ENCODE measurements around the gene FBXO46.
A peak's percentile ranks its signal among the peaks of the same experiment; 100 is the strongest.
"Not testable (repeated sequence)": the region's sequence is repeated elsewhere in the genome, so short reads cannot be mapped to it uniquely, and the experiment has no call there.

Gene FBXO46

DNA sequence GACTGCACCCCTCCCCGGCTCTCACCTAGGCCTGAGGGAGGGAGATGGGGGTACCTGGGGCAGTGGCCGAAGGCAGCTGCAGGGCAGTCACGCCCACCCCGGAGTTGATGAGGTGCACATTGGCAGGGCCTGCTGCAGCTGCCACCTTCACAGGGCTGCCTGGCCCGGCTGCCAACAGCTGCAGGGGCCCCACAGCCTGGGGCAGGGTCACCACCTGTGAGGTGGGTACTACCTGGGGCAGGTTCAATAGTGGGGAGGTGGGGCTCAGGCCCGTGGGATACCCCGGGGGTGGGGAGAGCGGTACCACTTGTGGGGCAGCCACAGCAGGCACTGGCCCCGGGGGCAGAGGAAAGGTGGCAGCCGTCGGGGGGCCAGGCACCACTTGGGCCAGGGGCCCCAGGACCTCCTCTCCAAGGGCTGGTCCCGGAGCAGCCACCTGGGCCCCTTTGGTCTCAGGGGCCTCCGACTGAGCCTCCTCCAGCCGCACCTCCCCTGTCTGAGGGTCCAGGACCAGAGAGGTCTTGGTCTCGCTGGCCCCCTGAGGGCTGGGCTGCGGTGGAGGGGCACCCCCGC is 35.7 kb upstream of the FBXO46 start:
- no peak for DNase-seq

DNA sequence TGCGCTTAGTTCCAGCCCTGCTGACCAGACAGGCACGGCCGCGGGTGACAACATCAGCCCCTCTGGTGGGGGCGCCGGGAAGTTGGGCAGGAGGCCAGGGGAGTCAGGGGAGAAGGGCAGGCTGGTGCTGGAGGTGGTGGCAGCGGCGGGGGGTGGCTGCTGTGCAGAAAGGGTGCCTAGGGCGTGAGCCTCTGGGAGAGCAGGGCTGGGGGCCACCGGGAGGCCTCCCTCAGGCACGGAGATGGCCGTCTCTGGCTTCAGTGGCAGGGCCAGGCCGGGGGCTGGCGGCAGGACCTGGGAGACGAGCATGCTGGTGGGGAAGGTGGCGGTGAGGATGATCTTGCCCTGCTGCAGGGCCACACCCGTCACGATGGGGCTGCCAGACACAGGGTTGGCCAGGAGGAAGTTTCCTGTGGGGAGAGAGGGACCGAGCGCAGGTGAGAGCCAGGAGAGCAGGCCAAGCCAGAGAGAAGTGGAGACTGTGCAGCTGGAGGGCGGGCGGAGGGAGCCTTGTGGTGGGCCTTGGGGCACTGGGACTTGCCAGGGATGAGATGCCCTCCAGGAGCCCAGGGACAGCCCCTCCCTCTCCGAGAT is 35.1 kb upstream of the FBXO46 start:
- DNase-seq, result no peak

GRCh38 chr19:45764945-45765701 is 34.4 kb upstream of the FBXO46 start:
- DNase-seq, result no peak

DNA sequence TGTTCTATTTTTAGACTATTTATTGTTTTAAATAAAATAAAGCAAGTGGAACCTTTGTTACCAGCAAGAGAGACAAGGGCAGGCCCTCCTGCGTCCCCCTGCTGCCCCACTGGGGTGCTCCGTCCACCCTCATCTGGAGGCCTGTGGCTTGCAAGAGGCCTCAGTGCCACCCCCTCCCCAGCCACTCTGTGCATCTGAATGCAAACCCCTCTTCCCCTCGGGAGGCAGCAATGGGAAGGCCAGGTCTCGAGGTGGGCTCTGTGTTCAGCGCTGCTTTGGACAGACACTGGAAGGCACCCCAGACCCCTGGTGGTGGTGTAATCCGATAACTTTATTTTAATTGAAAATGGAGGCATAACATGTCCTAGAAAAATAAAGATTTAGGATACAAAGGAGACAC is 33.8 kb upstream of the FBXO46 start:
- no peak for DNase-seq

GRCh38 chr19:45763691-45764294 is 33.1 kb upstream of the FBXO46 start:
- DNase-seq, result no peak

GRCh38 chr19:45762870-45763631 is 32.4 kb upstream of the FBXO46 start:
- no peak for DNase-seq

GRCh38 chr19:45761714-45762113 is 31.0 kb upstream of the FBXO46 start:
- no peak for DNase-seq

DNA sequence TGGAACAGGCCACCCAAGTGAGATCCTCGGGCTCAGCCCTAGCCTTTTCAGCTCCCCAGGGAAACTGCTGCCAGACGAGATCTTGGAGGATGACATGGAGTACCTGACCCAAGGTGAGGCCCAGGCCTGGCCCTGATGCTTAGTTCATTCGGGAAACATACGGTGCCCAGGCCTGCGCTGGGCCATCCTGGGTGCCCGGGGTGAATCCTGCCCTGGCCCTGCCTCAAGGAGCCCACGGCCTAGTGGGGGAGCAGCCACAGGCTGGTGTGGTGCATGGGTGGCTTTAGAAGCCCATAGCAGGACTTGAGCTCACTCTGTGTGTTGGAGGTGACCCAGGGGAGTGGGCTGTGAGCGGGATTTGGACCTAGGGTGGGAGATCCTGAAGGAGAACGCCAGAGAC is 28.2 kb upstream of the FBXO46 start:
- no peak for DNase-seq

GRCh38 chr19:45757695-45758094 is 27.0 kb upstream of the FBXO46 start:
- DNase-seq, result no peak

DNA sequence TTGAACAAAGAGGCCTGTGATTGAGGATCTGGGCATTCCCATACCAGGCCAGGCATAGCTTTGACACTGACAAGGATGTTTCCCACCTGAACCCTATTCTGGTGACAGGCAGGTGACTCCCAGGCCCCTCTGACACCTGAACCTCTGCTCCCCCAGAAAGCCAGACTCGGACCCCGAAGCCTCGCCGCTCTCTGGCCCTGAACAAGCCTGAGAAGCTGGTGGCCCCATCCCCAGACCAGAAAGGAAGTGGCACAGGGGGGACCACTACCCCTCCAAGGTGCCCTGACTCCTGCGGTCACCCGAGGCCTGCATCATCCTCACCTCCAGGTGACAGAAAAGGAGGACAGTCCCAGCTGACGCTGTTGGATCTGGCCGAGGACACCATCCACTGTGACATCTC is 23.6 kb upstream of the FBXO46 start:
- no peak for DNase-seq

DNA sequence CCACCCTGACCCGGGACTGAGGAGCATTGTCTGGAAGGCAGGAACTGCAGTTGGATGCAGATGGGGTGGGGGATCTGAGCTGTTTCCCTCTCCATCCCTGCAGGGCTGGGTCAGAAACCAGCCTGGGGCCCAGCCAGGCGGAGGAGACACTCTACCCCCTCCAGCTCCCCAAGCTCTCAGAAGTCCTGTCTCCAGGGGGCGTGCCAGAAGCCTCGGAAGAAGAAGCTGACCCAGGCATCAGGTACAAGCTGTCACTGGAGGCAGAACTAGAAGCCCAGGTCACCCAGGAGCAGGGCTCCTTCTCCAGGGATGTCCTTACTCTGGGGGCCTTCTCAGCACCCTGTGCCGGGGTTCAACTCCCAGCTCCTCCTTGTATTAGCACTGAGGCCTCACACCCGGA is 22.9 kb upstream of the FBXO46 start:
- DNase-seq, result no peak

- DNase-seq, result no peak
Measured at GRCh38 chr19:45752639-45753038, 21.9 kb upstream of the FBXO46 start.

DNA sequence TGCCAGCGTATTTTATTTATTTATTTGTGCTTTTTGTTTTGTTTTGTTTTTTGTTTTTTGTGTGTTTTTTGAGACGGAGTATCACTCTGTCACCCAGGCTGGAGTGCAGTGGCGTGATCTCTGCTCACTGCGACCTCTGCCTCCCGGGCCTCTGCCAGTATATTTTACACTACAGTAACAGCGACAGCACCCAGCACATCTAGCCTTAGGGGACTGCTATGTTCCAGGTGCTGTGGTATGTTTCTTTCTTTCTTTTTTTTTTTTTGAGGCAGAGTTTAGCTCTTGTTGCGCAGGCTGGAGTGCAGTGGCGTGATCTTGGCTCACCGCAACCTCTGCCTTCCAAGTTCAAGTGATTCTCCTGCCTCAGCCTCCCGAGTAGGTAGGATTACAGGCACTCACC is 20.8 kb upstream of the FBXO46 start:
- DNase-seq, result not testable (repeated sequence)

DNA sequence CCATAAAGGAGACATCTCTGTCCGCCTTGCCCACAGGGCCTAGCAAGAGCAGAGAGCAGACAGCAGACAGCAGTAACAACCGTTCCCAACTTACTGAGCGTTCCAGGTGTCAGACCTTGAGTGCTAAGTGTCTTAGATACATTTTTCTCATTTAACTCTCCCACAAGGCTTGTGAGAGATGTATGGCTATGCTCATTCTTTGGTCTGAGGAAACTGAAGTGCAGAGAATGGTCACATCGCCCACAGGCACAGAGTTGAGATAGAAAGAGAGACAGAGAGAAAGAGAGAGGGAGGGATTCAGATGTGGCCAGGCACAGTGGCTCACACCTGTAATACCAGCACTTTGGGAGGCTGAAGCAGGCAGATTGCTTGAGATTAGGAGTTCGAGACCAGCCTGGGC is 16.8 kb upstream of the FBXO46 start:
- no peak for DNase-seq

DNA sequence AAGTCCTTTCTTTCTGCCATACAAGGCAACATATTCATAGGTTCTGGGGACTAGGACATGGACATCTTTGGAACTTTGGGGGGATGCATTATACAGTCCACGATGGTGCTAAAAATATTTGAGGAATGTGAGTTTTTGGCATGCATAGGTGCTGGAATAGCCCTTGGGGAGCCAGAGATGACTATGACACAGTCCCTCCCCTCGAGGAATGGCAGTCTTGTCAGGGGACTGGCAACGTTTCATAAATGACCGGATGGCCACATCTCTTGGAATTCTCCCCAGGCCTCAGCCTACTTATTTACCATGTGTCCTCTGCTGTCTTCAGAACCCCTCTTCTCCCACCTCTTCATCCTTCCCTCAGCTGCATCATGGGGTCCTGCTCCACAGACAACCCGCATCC is 16.2 kb upstream of the FBXO46 start:
- no peak for DNase-seq

DNA sequence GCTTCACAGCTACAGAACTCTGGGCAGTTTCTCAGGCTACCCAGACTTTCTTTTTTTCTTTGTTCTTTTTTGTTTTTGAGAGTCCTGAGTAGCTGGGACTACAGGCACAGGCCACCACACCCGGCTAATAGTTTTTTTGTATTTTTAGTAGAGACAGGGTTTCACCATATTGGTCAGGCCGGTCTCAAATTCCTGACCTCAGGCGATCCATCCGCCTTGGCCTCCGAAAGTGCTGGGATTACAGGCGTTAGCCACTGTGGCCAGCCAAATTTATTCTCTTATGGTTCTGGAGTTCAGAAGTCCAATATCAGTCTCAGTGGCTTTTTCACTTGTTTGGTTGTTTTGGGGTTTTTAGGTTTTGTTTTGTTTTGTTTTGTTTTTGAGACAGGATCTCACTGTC is 14.9 kb upstream of the FBXO46 start:
- DNase-seq, result no peak

- no peak for DNase-seq
Measured at GRCh38 chr19:45742969-45743368, 12.3 kb upstream of the FBXO46 start.

GRCh38 chr19:45739498-45740439 is 9.1 kb upstream of the FBXO46 start:
- DNase-seq, result no peak

GRCh38 chr19:45733160-45733810 is 2.6 kb upstream of the FBXO46 start, which contains the start of gene MEIOSIN:
TSS of gene MEIOSIN (plus strand) at chr19:45733439. CDS start at chr19:45735377, 1,938 bp downstream.
- no peak for DNase-seq

DNA sequence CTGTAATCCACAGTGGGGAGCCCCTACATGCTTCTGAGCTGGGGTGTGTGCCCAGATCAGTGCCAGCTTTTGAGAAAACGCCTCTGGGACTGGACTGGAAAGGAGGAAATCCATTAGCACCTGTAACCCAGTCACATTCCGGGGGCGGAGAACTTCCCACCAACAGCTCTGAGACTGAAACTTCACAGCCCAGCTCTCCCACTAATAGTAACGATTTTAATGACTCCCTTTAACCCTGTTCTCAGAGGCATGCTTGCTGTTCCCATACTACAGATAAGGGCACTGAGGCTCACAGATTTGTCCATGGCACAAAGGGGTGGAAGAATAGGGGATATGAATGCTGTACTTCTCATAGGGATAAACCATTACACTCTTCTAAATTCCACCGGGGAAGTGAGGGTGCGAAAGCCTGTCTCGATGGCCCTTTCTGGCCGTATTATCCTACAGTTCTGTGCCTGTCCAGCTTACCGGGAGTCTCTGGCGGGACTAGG is 851 bp downstream of the FBXO46 start:
- DNase-seq, result peak; percentile 25

- DNase-seq, result not testable (repeated sequence)
Measured at GRCh38 chr19:45728683-45729082, 2.0 kb downstream of the FBXO46 start.
